ENCODE measurements around the gene ACBD4. TPM values are rescaled to one million over a fixed set of nuclear protein-coding genes. Genes with fewer than 3 reads are reported as not detected.

ACBD4 gene
- total and polyA plus RNA-seq, 2 donors (not counting 3 experiments of a cell fraction or from before 2014, with no cell fraction given): 4.5 to 7.5 TPM

GRCh38 chr17:45149037-45149668 is 13.7 kb downstream of the ACBD4 start:
- peak; percentile 70 for FAIRE-seq
- POLR2A ChIA-PET: interaction anchor here (0.5 to 6.1 kb wide), 17 partner anchors 9 to 251 kb away, joined by 3 to 189 read pairs (median 5); partner anchors contain the start of genes ACBD4, HEXIM2, MAP3K14 and NMT1
- dilution Hi-C loops (cut with MboI; ENCODE audit: extremely low pct_ligation_motif_present, low sequenced_read_pairs): no loop called here
- intact Hi-C loops (cut with micrococcal nuclease): loop anchor here (1.0 to 10.0 kb wide), 3 partner anchors 49 to 226 kb away; partner anchors contain the start of gene MAP3K14
- no peaks in the 10 kb centered on the region for H3K9me1 ChIP-seq (replicated peaks; ENCODE audit: control insufficient read depth, extremely low read depth, insufficient read depth, low read length)
- H3K36me3 ChIP-seq (ENCODE audit: control insufficient read depth in 2 of 2, extremely low read depth in 1 of 2, insufficient read depth in 2 of 2, low read length in 2 of 2): no peaks in the 10 kb centered on the region
- H3K4me3 ChIP-seq (replicated peaks in 1 of 3; ENCODE audit: insufficient read depth in 1 of 3, low read depth in 1 of 3, low read length in 3 of 3): peak overlapping the region; percentile 68 to 95 (median 90)
- no peaks in the 10 kb centered on the region for H3K9me3 ChIP-seq (replicated peaks; ENCODE audit: control insufficient read depth, insufficient read depth, low read length)
- H3K4me2 ChIP-seq (ENCODE audit: insufficient read depth, low read length): peak overlapping the region; percentile 85
- no peak overlapping the region for H2AFZ ChIP-seq (ENCODE audit: low read depth, low read length)
- CTCF ChIA-PET: interaction anchor here (0.8 to 10.4 kb wide), 22 partner anchors 8 to 167 kb away, joined by 3 to 393 read pairs (median 6); partner anchors contain the start of genes ACBD4, HEXIM2, MAP3K14 and NMT1
- H3K27ac ChIP-seq (ENCODE audit: insufficient read depth, low read depth, low read length): peak overlapping the region; percentile 42
- H3K4me1 ChIP-seq (ENCODE audit: control insufficient read depth, extremely low read depth, insufficient read depth, low read length): peaks cover 24% of the 10 kb centered on the region
- H3K27me3 ChIP-seq (ENCODE audit: control insufficient read depth in 2 of 2, insufficient read depth in 2 of 2, low read length in 2 of 2): no peaks in the 10 kb centered on the region
- peaks cover 30% of the 10 kb centered on the region for H3K79me2 ChIP-seq (ENCODE audit: control insufficient read depth, insufficient read depth, low read length)
- DNase-seq (ENCODE audit: low read depth, low spot score): peak; percentile 84
- peak overlapping the region; percentile 62 for H3K9ac ChIP-seq (replicated peaks; ENCODE audit: extremely low read depth, insufficient read depth, low read length)
- no peaks in the 10 kb centered on the region for H4K20me1 ChIP-seq (replicated peaks; ENCODE audit: control insufficient read depth, extremely low read depth, insufficient read depth, low read length)
- TF ChIP-seq MYC (IDR thresholded peaks at IDR 0.05; ENCODE audit: low read depth, low read length) (no peak), CTCF (IDR thresholded peaks at IDR 0.05; ENCODE audit: extremely low read depth in 1 of 2, insufficient read depth in 1 of 2, low read depth in 1 of 2, low read length in 2 of 2) (peak; percentile 75 to 88), MAX (IDR thresholded peaks at IDR 0.05; ENCODE audit: insufficient read depth, insufficient read length) (no peak)
- TSS peak; percentile 51 for BruUV-seq (replicated peaks)
